NCI-H526 (cell line): Measurements from ENCODE around the gene COBL.

Experiments
- DNase-seq, 2 experiments: peaks; one replicate each; lab custom pipeline; 2025; lab: John Stamatoyannopoulos, UW

The COBL gene

GRCh38 chr7:51077316-51077986 lies 239.2 kb downstream of the COBL start:
- no peak for DNase-seq

GRCh38 chr7:51075681-51076580 lies 240.7 kb downstream of the COBL start:
- DNase-seq: no peak

DNA sequence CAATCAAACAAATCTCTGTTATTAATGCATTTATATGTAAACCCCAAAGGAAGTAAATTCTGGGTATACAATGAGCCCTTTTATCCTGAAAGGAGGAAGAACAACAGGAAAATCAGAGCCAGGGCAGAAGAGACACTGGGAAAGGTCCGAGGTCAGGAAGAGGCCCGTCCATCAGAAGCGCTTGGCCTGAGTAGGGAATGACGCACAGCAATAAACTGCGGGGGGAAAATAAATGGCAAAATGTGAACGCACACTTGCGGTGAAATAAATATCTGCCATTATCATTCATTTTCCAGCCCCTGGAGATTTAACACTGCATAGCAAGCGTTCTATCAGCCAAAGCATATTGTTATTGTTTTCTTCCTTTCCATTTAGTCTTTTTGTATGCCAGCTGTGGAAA lies 243.4 kb downstream of the COBL start:
- no peak for DNase-seq

- no peak for DNase-seq
Measured at GRCh38 chr7:51072281-51072680, 244.3 kb downstream of the COBL start.

- no peak for DNase-seq
Measured at GRCh38 chr7:51071427-51071826, 245.2 kb downstream of the COBL start.

GRCh38 chr7:51070151-51070550 lies 246.5 kb downstream of the COBL start:
- no peak for DNase-seq

DNA sequence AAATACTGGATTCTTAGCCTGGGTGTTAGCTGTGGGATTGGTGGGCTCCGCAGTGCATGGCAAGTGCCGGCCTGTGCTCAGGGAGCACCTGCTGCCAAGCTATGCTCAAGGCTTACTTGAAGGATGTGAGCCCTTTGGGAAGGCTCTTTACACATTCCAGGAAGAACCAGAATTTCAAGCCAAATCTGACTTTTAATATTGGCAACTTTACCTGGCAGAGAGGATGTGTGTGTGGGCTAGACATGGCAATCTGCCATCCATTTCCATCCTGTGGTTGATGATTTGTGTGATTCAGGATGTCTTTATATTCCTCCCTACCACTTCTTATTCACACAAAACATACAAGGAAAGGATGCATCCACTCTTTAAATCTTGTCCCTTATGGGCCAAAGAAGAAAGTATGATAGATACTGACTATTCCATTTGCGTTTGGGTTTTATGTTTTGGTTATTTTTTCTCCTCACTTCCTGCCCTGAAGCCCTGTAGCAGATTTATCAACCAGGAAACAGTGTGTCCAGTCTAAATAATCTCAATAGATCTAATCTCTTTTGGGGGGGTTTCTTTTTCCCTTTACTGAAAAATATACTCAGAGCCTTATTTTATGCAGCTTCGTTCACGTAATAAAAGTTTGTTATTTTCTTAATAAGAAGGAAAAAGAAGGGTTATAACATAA lies 247.1 kb downstream of the COBL start:
- no peak for DNase-seq

DNA sequence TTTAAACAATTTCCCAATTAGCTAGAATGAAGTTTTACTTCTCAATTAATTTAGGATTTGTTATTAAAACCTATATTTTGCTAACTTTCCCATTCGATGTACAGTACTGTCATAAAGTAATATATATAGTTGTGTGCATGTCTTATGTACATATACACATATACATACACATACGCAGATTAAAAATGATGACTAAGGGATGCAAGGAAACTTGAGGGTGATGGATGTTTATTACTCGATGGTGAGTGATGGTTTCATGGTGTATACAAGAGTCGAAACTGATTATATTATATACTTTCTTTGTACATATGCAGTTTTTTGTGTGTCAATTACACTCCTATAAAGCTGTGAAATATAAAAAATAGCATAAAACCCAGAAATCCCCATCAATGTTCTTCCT lies 248.2 kb downstream of the COBL start:
- DNase-seq: no peak

DNA sequence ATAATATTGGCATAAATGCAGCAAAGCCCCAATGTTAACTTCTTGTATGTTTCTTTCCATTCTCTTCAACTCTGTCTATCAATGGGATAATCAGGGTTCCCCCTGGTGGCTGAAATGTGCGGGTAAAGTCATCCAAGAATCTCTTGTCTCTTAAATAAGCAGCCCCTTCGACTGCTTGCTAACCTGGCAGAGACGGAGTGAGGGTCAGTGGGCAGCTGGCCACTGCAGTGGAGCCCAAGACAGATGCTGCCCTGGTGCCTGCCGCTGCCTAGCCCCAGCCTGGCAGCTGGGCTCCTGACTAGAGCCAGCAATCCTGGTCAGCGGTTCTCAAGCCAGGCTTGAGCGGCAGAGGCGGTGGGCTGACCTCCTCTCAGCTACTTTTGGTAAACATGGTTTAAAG lies 248.9 kb downstream of the COBL start:
- DNase-seq: peak; percentile 25 to 74

- no peak for DNase-seq
Measured at GRCh38 chr7:51067258-51067657, 249.4 kb downstream of the COBL start.

GRCh38 chr7:51066405-51066882 lies 250.2 kb downstream of the COBL start:
- DNase-seq: no peak

DNA sequence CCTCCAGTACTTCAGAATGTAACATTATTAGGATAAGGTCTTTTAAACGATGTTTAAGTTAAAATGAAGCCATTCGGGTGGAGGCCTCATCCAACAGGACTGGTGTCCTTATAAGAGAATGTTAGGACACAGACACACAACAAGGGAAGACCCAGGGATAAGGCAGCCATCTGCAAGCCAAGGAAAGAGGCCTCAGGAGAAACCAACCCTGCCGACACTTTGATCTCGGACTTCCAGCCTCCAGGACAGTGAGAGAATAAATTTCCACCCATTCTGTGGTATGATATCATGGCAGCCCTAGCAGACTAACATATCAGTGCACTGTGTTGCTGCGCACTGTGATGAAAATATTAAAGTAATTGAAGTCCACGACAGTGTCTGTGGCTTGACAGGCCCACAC lies 250.8 kb downstream of the COBL start:
- DNase-seq: no peak

DNA sequence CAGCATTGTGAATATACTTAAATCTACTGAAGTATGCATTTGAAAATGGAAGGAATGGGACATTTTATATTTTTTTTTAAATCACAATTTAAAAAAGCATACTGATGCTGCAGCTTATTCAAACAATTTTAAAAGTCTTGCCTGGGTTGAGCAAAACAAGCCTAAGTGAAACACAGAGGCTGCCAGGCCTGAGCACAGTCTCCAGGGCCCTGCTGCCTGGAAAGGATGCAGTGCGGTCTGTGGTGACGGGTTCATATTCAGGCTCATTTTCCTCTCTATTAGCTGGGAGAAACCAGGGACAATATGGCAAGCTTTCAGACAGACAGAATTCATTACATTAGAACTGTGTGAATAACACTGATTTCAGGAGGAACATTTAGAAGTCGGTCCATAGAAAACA lies 251.9 kb downstream of the COBL start:
- DNase-seq: no peak

DNA sequence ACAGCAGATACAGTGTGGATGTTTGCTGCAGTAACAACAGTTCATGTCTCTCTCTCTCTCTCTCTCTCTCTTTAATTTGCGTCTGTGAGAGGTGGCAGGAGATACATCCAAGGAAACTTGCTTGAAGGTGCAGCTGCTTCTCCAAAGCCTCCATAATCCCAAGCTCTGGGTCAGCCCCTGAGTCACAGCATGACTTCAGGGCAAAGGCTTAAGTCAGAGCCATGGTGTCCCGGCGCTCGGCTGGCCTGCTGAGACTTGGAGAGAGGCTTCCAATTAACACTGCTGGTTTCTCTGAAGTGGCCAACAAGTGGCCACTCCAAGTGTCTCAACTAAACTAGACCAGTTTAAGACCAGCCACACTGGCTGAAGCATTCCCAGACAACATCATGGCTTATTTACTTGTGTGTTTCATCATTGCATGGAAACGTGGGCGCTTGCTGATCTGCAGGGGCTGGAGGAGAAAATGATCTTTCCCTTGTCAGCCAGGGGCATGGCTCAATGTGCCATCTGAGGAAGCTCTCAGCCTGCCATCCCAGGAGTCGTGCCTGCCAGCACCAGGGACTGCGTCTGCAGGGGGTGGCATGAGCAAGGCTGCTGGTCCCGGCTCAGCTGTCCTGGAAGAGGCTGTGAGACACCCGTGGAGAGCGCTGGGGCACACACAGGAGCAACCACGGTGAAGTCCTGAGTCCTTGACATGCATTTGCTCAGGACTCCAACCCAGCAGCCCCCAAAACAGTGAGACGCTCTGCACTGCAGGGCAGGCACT lies 254.2 kb downstream of the COBL start:
- no peak for DNase-seq

- DNase-seq: peak in 1 of 2 experiments; percentile 13
Measured at GRCh38 chr7:51060536-51060935, 256.1 kb downstream of the COBL start.

GRCh38 chr7:51059504-51060142 lies 257.0 kb downstream of the COBL start:
- DNase-seq: no peak

GRCh38 chr7:51058764-51059163 lies 257.8 kb downstream of the COBL start:
- DNase-seq: no peak

- DNase-seq: no peak
Measured at GRCh38 chr7:51055039-51055840, 261.4 kb downstream of the COBL start.

DNA sequence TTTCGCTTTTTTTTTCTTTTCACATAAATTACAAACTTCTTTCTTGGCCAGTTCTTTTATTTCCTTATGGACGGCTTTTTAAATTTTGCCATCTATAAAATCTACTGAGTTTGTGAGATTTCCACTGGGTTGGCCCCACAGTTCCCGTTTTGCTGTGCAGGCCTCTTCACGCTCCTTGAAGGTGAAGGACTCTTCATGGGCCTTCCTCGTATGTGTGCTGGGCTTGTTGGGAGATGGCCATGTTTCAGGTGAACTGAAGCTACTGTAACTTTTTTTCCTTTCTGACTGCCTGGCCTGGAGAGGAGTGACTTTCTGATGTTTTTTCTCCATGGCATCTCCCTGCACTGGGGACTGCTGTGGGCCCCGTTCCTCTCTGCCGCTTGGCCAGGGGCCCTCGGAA lies 262.4 kb downstream of the COBL start:
- DNase-seq: no peak

DNA sequence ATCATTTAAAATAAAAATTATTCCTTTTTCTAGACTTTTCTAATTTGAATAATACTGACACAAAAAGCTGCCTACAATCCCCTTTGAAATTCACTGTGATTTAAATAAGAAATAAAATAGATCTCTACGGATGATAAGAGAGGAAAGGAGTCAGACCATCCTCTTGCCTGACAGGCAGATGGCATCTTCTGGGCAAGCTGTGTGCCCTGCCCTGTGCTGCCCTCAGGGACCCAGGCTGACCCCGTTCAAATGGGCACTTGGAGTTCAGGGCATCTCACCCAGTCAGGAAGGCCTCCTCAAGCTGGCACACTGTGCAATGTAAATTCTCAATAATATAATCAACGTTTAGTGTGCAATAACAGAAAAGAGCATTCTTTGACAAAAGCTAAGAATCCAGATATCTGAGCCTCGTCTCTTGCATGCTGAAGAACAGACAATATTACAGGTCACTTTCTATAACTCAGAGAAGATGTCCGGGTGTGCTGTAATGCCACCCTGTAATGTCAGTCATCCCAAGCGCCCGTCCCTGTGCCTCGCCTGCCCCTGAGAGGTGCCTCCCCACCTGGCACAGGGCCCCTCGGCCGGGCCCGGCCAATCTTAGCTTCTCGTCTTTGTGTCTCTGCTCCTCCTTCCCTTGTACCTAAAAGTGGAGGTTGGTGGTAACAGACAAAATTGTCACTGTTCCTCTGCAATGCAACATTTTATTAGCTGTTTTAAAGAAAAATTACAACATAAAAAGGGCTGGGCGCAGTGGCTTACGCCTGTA lies 263.3 kb downstream of the COBL start:
- no peak for DNase-seq
